Measurements from ENCODE around the gene PRR12. TPM values are rescaled to one million over a fixed set of nuclear protein-coding genes. Genes with fewer than 3 reads are reported as not detected.

The PRR12 gene, protein sequence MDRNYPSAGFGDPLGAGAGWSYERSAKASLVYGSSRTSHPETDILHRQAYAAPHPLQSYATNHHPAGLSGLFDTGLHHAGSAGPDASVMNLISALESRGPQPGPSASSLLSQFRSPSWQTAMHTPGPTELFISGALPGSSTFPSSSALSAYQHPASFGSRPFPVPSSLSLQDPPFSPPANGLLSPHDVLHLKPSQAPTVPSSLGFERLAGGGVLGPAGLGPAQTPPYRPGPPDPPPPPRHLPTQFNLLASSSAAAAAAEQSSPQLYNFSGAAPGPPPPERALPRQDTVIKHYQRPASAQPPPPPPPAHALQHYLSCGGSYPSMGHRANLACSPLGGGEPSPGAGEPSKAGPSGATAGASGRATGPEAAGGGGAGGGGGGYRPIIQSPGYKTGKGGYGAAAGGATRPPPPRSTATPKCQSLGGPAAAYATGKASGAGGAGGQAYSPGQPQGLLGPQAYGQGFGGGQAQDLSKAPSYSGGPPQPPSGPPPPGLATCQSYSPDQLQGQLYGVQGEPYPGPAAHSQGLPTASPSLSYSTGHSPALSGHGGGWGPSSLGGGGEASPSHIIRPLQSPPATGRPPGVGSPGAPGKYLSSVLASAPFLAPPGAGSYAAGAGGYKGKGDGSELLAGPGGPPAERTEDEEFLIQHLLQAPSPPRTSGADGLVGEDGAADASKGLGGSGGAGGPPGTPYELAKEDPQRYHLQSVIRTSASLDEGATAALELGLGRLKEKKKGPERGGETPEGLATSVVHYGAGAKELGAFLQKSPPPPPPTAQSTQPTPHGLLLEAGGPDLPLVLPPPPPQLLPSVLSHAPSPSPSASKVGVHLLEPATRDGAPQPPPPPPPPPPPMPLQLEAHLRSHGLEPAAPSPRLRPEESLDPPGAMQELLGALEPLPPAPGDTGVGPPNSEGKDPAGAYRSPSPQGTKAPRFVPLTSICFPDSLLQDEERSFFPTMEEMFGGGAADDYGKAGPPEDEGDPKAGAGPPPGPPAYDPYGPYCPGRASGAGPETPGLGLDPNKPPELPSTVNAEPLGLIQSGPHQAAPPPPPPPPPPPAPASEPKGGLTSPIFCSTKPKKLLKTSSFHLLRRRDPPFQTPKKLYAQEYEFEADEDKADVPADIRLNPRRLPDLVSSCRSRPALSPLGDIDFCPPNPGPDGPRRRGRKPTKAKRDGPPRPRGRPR (N-terminal part only)
- polyA plus RNA-seq = 19.1 TPM
- long read RNA-seq, donor 1, partial matches to known transcripts = 6 of 6 reads
- long read RNA-seq, donor 1, other reads (novel, unspliced or antisense) = 0 of 6 reads
- long read RNA-seq, donor 2, partial matches to known transcripts = 7 of 7 reads
- long read RNA-seq, donor 2, other reads (novel, unspliced or antisense) = 0 of 7 reads
- long read RNA-seq, donor 3, partial matches to known transcripts = 13 of 13 reads
- long read RNA-seq, donor 3, other reads (novel, unspliced or antisense) = 0 of 13 reads
- long read RNA-seq, donor 4 = 0 reads
- long read RNA-seq, donor 5, partial matches to known transcripts = 6 of 6 reads
- long read RNA-seq, donor 5, other reads (novel, unspliced or antisense) = 0 of 6 reads
- long read RNA-seq, donor 6, partial matches to known transcripts = 13 of 13 reads
- long read RNA-seq, donor 6, other reads (novel, unspliced or antisense) = 0 of 13 reads
- long read RNA-seq, donor 7 = 0 reads
- long read RNA-seq, donor 8, partial matches to known transcripts = 57 of 92 reads
- long read RNA-seq, donor 8, other reads (novel, unspliced or antisense) = 35 of 92 reads
- long read RNA-seq, donor 9 = 0 reads
- long read RNA-seq, donor 10, partial matches to known transcripts = 6 of 6 reads
- long read RNA-seq, donor 10, other reads (novel, unspliced or antisense) = 0 of 6 reads
- long read RNA-seq, donor 11 = 0 reads

DNA sequence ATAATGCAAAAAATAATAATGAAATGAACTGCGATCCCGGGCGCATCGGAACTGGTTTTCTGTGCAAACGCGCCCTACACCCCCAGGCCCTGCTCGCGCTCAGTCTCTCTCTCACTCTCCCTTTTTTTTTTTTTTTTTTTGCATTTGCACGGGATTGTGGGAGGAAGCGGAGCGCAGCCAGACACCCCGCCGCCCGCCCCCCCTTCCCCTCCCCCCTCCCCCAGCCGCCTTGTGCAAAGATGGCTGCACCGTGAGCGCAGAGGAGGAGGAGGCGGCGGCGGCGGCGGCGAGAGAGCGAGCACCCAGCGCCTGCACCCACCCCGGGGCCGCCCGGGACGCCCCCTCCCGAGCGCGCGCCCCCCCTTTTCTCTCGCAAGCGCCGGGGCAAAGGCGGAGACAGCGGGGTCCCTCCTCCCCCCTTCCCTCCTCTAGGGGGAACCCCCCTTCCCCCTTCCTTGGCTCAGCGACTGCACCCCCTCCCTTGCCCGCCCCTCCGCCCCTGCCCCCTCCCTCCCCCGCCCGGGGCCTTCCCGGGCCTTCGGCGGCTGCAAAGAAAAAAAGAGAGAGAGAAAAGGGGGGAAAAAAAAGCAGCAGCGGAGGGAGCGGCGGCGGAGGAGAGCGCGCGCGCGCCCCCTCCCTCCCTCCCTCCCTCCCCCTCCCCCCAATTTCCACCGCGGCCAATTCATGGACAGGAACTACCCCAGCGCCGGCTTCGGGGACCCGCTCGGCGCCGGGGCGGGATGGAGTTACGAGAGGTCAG lies at the start of gene PRR12:
Gene PRR12 (plus strand): TSS at position 212 of the 760 bp plus-strand sequence. CDS start 473 bp downstream, at position 685.
- Histone ChIP-seq H3K36me3 (ENCODE audit: control insufficient read depth, insufficient read depth, low read length) (peaks cover 25% of the 10 kb centered on the region), H3K9me3 (ENCODE audit: control insufficient read depth, low read depth, low read length) (peaks cover 3% of the 10 kb centered on the region), H3K27ac (ENCODE audit: low read length) (peak within 1 kb of the TSS; percentile 84), H3K4me1 (ENCODE audit: control insufficient read depth, insufficient read depth, low read length) (peaks cover 11% of the 10 kb centered on the region), H3K4me3 (ENCODE audit: low read length) (peak within 1 kb of the TSS; percentile 92), H3K27me3 (ENCODE audit: control insufficient read depth, insufficient read depth, low read length) (no peaks in the 10 kb centered on the region)
- peak in 1 of 2 donors; percentile 88 for DNase-seq
- WGBS (ENCODE audit: insufficient coverage, low lambda C conversion rate) = no CpG with 5 or more reads among the region's 66 CpGs

DNA sequence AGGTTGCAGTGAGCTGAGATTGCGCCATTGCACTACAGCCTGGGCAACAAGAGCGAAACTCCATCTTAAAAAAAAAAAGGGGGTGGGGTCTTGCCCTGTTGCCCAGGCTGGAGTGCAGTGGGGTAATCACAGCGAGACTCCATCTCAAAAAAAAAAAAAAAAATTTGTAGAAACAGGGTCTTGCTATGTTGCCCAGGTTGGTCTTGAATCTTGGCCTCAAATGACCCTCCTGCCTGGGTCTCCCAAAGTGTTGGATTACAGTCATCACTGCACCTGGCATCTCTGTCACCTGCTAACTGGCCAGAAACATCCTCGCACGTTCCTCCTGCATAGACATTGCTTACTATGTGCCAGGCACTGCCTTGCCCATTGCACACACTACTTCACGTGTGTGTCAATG lies 49.1 kb upstream of the PRR12 start:
- WGBS (ENCODE audit: insufficient coverage, low lambda C conversion rate) = 80% methylated on average over 1 of the region's 6 CpGs
- Histone ChIP-seq H3K4me1 (ENCODE audit: control insufficient read depth, insufficient read depth, low read length) (peaks cover 5% of the 10 kb centered on the region), H3K27me3 (ENCODE audit: control insufficient read depth, insufficient read depth, low read length) (no peaks in the 10 kb centered on the region), H3K4me3 (ENCODE audit: low read length) (no peak overlapping the region), H3K9me3 (ENCODE audit: control insufficient read depth, low read depth, low read length) (no peaks in the 10 kb centered on the region), H3K27ac (ENCODE audit: low read length) (no peak overlapping the region), H3K36me3 (ENCODE audit: control insufficient read depth, insufficient read depth, low read length) (peaks cover 59% of the 10 kb centered on the region)
- no peak for DNase-seq

DNA sequence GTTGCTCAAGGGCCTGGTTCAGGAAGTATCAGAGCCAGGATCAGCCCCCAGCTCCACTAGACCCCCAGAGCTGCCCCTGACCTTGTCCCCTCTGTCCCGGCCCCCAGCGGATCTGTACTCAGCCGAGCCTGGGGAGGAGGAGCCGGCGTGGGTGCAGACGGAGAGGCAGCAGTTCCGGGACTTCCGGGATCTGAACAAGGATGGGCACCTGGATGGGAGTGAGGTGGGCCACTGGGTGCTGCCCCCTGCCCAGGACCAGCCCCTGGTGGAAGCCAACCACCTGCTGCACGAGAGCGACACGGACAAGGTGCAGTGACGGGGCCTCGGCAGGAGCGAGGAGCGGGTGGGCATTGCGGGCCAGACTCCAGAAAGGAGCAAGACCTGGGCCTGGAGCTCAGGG lies 48.5 kb upstream of the PRR12 start:
- Histone ChIP-seq H3K9me3 (ENCODE audit: control insufficient read depth, low read depth, low read length) (no peaks in the 10 kb centered on the region), H3K27ac (ENCODE audit: low read length) (no peak overlapping the region), H3K27me3 (ENCODE audit: control insufficient read depth, insufficient read depth, low read length) (no peaks in the 10 kb centered on the region), H3K36me3 (ENCODE audit: control insufficient read depth, insufficient read depth, low read length) (peaks cover 54% of the 10 kb centered on the region), H3K4me1 (ENCODE audit: control insufficient read depth, insufficient read depth, low read length) (peaks cover 5% of the 10 kb centered on the region), H3K4me3 (ENCODE audit: low read length) (no peak overlapping the region)
- no peak for DNase-seq
- no CpG with 5 or more reads among the region's 16 CpGs for WGBS (ENCODE audit: insufficient coverage, low lambda C conversion rate)

DNA sequence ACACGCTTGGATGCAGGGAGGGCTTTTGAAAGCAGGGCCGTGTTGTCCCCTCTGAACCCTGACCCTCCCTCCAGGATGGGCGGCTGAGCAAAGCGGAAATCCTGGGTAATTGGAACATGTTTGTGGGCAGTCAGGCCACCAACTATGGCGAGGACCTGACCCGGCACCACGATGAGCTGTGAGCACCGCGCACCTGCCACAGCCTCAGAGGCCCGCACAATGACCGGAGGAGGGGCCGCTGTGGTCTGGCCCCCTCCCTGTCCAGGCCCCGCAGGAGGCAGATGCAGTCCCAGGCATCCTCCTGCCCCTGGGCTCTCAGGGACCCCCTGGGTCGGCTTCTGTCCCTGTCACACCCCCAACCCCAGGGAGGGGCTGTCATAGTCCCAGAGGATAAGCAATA lies 48.0 kb upstream of the PRR12 start:
- no peaks in the 10 kb centered on the region for H3K9me3 ChIP-seq (ENCODE audit: control insufficient read depth, low read depth, low read length)
- DNase-seq = no peak
- H3K36me3 ChIP-seq (ENCODE audit: control insufficient read depth, insufficient read depth, low read length) = peaks cover 51% of the 10 kb centered on the region
- no CpG with 5 or more reads among the region's 14 CpGs for WGBS (ENCODE audit: insufficient coverage, low lambda C conversion rate)
- no peak overlapping the region for H3K4me3 ChIP-seq (ENCODE audit: low read length)
- no peak overlapping the region for H3K27ac ChIP-seq (ENCODE audit: low read length)
- no peaks in the 10 kb centered on the region for H3K27me3 ChIP-seq (ENCODE audit: control insufficient read depth, insufficient read depth, low read length)
- H3K4me1 ChIP-seq (ENCODE audit: control insufficient read depth, insufficient read depth, low read length) = peaks cover 5% of the 10 kb centered on the region

DNA sequence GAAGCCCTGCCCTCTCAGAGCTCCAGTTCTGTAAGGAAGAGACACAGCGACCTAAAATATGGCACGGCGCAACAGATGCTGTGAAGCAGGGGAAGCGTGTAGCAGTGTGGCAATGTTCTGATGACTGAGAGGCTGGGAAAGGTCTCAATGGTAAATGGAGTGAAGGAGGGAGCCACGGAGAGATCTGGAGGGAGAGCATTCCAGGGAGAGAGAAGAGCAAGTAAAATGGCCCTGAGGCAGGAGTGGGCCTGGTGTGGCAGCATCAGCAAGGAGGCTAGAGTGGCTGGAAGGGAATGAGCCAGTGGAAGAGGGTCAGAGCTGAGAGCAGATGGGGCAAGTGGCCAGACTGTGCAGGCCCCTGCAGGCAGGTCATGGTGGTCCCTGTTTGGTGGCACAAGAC lies 46.8 kb upstream of the PRR12 start:
- Histone ChIP-seq H3K9me3 (ENCODE audit: control insufficient read depth, low read depth, low read length) (no peaks in the 10 kb centered on the region), H3K4me3 (ENCODE audit: low read length) (no peak overlapping the region), H3K4me1 (ENCODE audit: control insufficient read depth, insufficient read depth, low read length) (peaks cover 12% of the 10 kb centered on the region), H3K27ac (ENCODE audit: low read length) (no peak overlapping the region), H3K36me3 (ENCODE audit: control insufficient read depth, insufficient read depth, low read length) (peaks cover 42% of the 10 kb centered on the region), H3K27me3 (ENCODE audit: control insufficient read depth, insufficient read depth, low read length) (no peaks in the 10 kb centered on the region)
- WGBS (ENCODE audit: insufficient coverage, low lambda C conversion rate) = 100% methylated on average over 1 of the region's 5 CpGs
- DNase-seq = no peak

DNA sequence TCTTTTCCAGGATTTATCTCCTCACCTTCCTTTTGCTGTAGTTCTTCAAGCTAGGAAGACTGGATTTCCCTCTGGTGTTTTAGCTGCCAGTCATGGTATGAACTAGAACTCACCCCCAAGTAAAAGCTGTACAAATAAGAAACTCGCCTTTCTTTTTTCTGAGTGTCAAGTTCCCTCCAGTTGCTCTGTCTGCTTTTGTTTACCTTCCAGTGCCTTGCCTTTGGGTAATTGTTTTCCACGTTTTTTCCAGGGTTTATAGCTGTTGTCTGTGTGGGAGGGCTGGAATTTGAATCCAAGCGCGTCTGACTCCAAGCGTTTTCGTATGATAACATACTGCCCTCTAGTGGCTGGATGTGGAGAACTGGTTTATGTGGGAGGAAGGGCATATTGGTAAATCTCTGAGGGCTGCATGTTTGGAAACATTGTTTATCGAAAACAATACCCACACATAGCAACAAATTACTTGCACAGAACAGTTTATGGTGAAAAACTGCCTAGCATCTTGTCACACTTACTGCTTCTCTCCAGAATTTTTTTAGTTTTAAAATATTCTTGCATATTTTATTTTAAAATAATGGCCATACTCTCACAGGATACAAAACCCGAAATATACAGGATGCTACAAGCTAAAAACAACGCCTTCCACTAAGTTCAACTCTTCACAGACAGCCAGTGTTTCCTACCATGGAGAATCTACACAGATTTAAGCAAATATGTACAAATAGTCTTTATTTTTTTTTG lies 44.0 kb upstream of the PRR12 start:
- Histone ChIP-seq H3K4me3 (ENCODE audit: low read length) (no peak overlapping the region), H3K36me3 (ENCODE audit: control insufficient read depth, insufficient read depth, low read length) (peaks cover 31% of the 10 kb centered on the region), H3K9me3 (ENCODE audit: control insufficient read depth, low read depth, low read length) (no peaks in the 10 kb centered on the region), H3K27me3 (ENCODE audit: control insufficient read depth, insufficient read depth, low read length) (no peaks in the 10 kb centered on the region), H3K27ac (ENCODE audit: low read length) (peak overlapping the region; percentile 68), H3K4me1 (ENCODE audit: control insufficient read depth, insufficient read depth, low read length) (peaks cover 12% of the 10 kb centered on the region)
- WGBS (ENCODE audit: insufficient coverage, low lambda C conversion rate) = 0% methylated on average over 1 of the region's 9 CpGs
- peak; percentile 88 to 90 for DNase-seq

DNA sequence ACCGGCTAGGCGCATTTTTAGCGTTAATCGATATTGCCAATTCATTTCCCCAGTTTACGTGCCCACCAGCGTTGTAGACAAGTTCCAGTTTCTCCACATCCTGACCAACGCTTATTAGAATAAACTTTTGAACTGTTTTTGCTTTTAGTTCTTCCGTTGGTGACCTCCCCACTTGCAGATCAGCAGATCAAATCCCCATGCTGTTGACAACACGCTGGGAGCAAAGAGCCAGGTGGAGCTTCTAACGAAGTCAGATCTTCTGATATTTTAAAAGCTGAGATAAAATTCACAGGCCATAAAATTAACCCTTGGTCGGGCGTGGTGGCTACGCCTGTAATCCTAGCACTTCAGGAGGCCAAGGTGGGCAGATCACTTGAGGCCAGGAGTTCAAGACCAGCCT lies 41.9 kb upstream of the PRR12 start:
- peak in 1 of 2 donors; percentile 68 for DNase-seq
- no peak overlapping the region for H3K4me3 ChIP-seq (ENCODE audit: low read length)
- H3K27ac ChIP-seq (ENCODE audit: low read length) = peak overlapping the region; percentile 51
- WGBS (ENCODE audit: insufficient coverage, low lambda C conversion rate) = no CpG with 5 or more reads among the region's 13 CpGs
- H3K4me1 ChIP-seq (ENCODE audit: control insufficient read depth, insufficient read depth, low read length) = peaks cover 20% of the 10 kb centered on the region
- H3K27me3 ChIP-seq (ENCODE audit: control insufficient read depth, insufficient read depth, low read length) = no peaks in the 10 kb centered on the region
- H3K36me3 ChIP-seq (ENCODE audit: control insufficient read depth, insufficient read depth, low read length) = peaks cover 17% of the 10 kb centered on the region
- no peaks in the 10 kb centered on the region for H3K9me3 ChIP-seq (ENCODE audit: control insufficient read depth, low read depth, low read length)

DNA sequence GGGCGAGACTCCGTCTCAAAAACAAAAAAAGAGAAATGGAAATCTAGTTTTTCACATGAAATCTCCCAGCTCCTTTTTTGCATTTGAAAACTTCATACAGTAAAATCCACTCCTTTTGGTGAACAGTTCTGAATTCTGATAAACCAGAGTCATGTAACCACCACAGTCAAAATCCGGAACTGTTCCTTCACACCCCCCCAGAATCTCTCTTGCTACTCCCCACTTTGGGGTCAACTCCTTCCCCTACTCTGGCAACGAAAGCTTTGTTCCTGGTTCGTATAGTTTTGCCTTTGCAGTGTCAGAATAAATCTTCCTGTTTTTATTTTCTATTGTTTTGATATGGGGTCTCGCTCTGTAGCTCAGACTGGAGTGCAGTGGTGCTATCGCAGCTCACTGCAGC lies 39.5 kb upstream of the PRR12 start:
- DNase-seq = no peak
- no peak overlapping the region for H3K4me3 ChIP-seq (ENCODE audit: low read length)
- peaks cover 8% of the 10 kb centered on the region for H3K9me3 ChIP-seq (ENCODE audit: control insufficient read depth, low read depth, low read length)
- no CpG with 5 or more reads among the region's 7 CpGs for WGBS (ENCODE audit: insufficient coverage, low lambda C conversion rate)
- H3K27me3 ChIP-seq (ENCODE audit: control insufficient read depth, insufficient read depth, low read length) = no peaks in the 10 kb centered on the region
- H3K27ac ChIP-seq (ENCODE audit: low read length) = no peak overlapping the region
- peaks cover 38% of the 10 kb centered on the region for H3K4me1 ChIP-seq (ENCODE audit: control insufficient read depth, insufficient read depth, low read length)
- H3K36me3 ChIP-seq (ENCODE audit: control insufficient read depth, insufficient read depth, low read length) = peaks cover 31% of the 10 kb centered on the region
